Left ventricle myocardium inferior (tissue), 1 donor: ENCODE results near the gene PLXNA4. TPM values are rescaled to one million over a fixed set of nuclear protein-coding genes. Genes with fewer than 3 reads are reported as not detected.

Experiments used
- DNase-seq: peaks from one replicate; pipeline ENCODE4 v3.0.0-alpha.2; 2020
- H3K27ac ChIP-seq: fragments of 200-600 bp; replicated peaks from 2 replicates; pipeline ENCODE4 v1.8.0; 2021
- H3K27me3 ChIP-seq: fragments of 200-600 bp; 2 replicates; pipeline ENCODE4 v1.8.0; 2021; ENCODE audit warnings: low read depth
- H3K36me3 ChIP-seq: fragments of 200-600 bp; 2 replicates; pipeline ENCODE4 v1.8.0; 2021
- H3K4me1 ChIP-seq: fragments of 200-600 bp; 2 replicates; pipeline ENCODE4 v1.8.0; 2021
- H3K4me3 ChIP-seq: fragments of 200-600 bp; 2 replicates; pipeline ENCODE4 v1.8.0; 2021; ENCODE audit warnings: mild to moderate bottlenecking, moderate library complexity
- H3K9me3 ChIP-seq: fragments of 200-600 bp; replicated peaks from 2 replicates; pipeline ENCODE4 v1.8.0; 2021
- CTCF ChIP-seq: fragments of 200-600 bp; IDR thresholded peaks from 2 replicates; pipeline ENCODE4 v1.8.0; 2021; ENCODE audit warnings: antibody characterized with exemption, mild to moderate bottlenecking, borderline replicate concordance
- intact Hi-C: fragments of 100-400 bp; cut with micrococcal nuclease; formaldehyde crosslinking; loops from one replicate; pipeline ENCODE4 v1.11.0; 2022
- total RNA-seq: library from RNA; stranded (reverse); fragmentation: NEBNext Ultra II Directional; extraction: Animal tissue kit (Norgen Biotek cat#: 25700); gene quantifications from one replicate; pipeline ENCODE4 v1.2.1, GENCODE V29; 2021
- donor health status: DM: no; HTN: yes; CAD: no; lungs with severe emphysema.

PLXNA4 gene
- total RNA-seq, 1 donor from 2014 or later, result 18.1 TPM

- Histone ChIP-seq H3K27ac (no peak overlapping the region), H3K36me3 (no peaks in the 10 kb centered on the region), H3K4me1 (no peaks in the 10 kb centered on the region), H3K9me3 (no peaks in the 10 kb centered on the region), H3K27me3 (no peaks in the 10 kb centered on the region), H3K4me3 (no peak overlapping the region)
- no peak for TF ChIP-seq CTCF
- intact Hi-C loops, result no loop called here
- DNase-seq, result no peak
Measured at GRCh38 chr7:132269718-132270117, 306.6 kb downstream of the PLXNA4 start.

GRCh38 chr7:132263151-132263550, 313.1 kb downstream of the PLXNA4 start:
- DNase-seq, result no peak
- H3K27ac ChIP-seq, result no peak overlapping the region
- no peaks in the 10 kb centered on the region for H3K36me3 ChIP-seq

GRCh38 chr7:132262160-132262470, 314.2 kb downstream of the PLXNA4 start:
- TF ChIP-seq CTCF, result no peak
- intact Hi-C loops, result no loop called here
- H3K27ac ChIP-seq, result no peak overlapping the region
- no peaks in the 10 kb centered on the region for H3K27me3 ChIP-seq
- H3K4me1 ChIP-seq, result peaks cover 6% of the 10 kb centered on the region
- DNase-seq, result no peak
- H3K9me3 ChIP-seq, result no peaks in the 10 kb centered on the region
- H3K36me3 ChIP-seq, result no peaks in the 10 kb centered on the region
- H3K4me3 ChIP-seq, result no peak overlapping the region

More at GRCh38 chr7:132263151-132263550, 313.1 kb downstream of the PLXNA4 start:
- intact Hi-C loops, result no loop called here
- Histone ChIP-seq H3K4me3 (no peak overlapping the region), H3K27me3 (no peaks in the 10 kb centered on the region), H3K9me3 (no peaks in the 10 kb centered on the region), H3K4me1 (no peaks in the 10 kb centered on the region)
- no peak for TF ChIP-seq CTCF

- no peak for DNase-seq
- TF ChIP-seq CTCF, result no peak
- Histone ChIP-seq H3K27ac (no peak overlapping the region), H3K4me1 (peaks cover 12% of the 10 kb centered on the region), H3K4me3 (no peak overlapping the region), H3K9me3 (no peaks in the 10 kb centered on the region), H3K27me3 (no peaks in the 10 kb centered on the region), H3K36me3 (no peaks in the 10 kb centered on the region)
- intact Hi-C loops, result no loop called here
Measured at GRCh38 chr7:132261327-132262159, 314.7 kb downstream of the PLXNA4 start.

- Histone ChIP-seq H3K4me1 (peaks cover 32% of the 10 kb centered on the region), H3K9me3 (no peaks in the 10 kb centered on the region), H3K27me3 (no peaks in the 10 kb centered on the region), H3K27ac (no peak overlapping the region), H3K36me3 (no peaks in the 10 kb centered on the region), H3K4me3 (no peak overlapping the region)
- intact Hi-C loops, result loop anchor here (10.0 kb wide), 1 partner anchor 313 kb away; no protein-coding TSS in a partner anchor
- no peak for DNase-seq
- no peak for TF ChIP-seq CTCF
Measured at GRCh38 chr7:132258231-132258630, 318.0 kb downstream of the PLXNA4 start.
